Measurements from ENCODE around the gene ADK.

DNA sequence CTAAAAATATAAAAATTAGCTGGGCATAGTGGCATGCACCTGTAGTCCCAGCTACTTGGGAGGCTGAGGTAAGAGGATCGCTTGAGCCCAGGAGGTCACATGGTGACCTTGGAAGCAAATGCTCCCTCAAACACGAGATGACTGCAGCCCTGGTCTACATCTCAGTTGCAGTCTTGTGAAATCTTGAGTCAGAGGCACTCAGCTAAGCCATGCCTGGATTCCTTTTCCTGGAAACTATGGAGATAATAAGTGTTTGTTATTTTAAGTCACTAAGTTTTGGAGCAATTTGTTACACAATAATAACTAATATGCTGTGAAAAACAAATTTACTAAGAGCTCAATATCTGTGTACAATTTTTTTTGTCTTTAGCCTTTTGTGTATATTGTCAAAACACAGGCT is 391.1 kb downstream of the ADK start:
- TF ChIP-seq, protein P1, sequence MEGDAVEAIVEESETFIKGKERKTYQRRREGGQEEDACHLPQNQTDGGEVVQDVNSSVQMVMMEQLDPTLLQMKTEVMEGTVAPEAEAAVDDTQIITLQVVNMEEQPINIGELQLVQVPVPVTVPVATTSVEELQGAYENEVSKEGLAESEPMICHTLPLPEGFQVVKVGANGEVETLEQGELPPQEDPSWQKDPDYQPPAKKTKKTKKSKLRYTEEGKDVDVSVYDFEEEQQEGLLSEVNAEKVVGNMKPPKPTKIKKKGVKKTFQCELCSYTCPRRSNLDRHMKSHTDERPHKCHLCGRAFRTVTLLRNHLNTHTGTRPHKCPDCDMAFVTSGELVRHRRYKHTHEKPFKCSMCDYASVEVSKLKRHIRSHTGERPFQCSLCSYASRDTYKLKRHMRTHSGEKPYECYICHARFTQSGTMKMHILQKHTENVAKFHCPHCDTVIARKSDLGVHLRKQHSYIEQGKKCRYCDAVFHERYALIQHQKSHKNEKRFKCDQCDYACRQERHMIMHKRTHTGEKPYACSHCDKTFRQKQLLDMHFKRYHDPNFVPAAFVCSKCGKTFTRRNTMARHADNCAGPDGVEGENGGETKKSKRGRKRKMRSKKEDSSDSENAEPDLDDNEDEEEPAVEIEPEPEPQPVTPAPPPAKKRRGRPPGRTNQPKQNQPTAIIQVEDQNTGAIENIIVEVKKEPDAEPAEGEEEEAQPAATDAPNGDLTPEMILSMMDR (optimal IDR thresholded peaks at IDR 0.05 in 1 of 3, IDR thresholded peaks at IDR 0.05 in 1 of 3, conservative IDR thresholded peaks at IDR 0.05 in 1 of 3; ENCODE audit: extremely low read depth in 1 of 3, insufficient read depth in 2 of 3, low read length in 3 of 3): no peak
- TF ChIP-seq EZH2 (IDR thresholded peaks at IDR 0.05; ENCODE audit: low read length): no peak
